ENCODE results near the gene CCT6B. TPM values are rescaled to one million over a fixed set of nuclear protein-coding genes. Genes with fewer than 3 reads are reported as not detected.

The CCT6B gene
- total RNA-seq, 1 experiment from 2014 or later: 1.7 TPM

DNA sequence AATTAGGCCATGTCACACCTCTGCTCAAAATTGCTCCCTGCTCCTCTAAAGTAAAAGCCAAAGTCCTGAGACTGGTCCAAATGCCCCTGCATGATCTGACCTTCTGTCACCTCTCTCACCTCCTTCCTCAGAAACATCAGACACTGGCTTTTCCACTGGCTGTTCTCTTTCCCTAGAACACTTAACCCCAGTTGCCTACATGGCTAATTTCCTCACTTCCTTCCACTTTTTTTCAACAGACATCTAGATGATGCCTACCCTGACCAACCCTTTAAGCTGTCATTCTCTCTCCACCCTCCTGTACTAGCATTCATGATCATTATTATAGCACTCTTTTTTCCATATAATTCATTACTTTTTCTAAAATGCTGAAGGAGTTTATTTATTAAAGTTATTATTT is 31.0 kb downstream of the CCT6B start:
- no peak overlapping the region for H3K9ac ChIP-seq (ENCODE audit: extremely low read depth, insufficient read length, low read length)
- H2AFZ ChIP-seq (ENCODE audit: low read length): no peak overlapping the region
- H4K91ac ChIP-seq (ENCODE audit: insufficient read length, low read depth, low read length): no peak overlapping the region
- H3K23me2 ChIP-seq (ENCODE audit: insufficient read length, low read depth, low read length, poor library complexity, severe bottlenecking): no peaks in the 10 kb centered on the region
- H3K9me3 ChIP-seq (ENCODE audit: control insufficient read depth, low read depth, low read length): no peaks in the 10 kb centered on the region
- Mint-ChIP-seq H3K4me1 (no peaks in the 10 kb centered on the region), H3K9me3 (peaks cover 5 to 7% of the 10 kb centered on the region in 2 experiments; a peak in 4 of 5 replicates), H3K36me3 (ENCODE audit: insufficient read depth in 1 of 3, low read depth in 3 of 3) (no peaks in the 10 kb centered on the region), H3K4me3 (no peak overlapping the region), H3K27me3 (ENCODE audit: low read depth) (peaks cover 9% of the 10 kb centered on the region), H3K27ac (no peak overlapping the region)
- H2AK5ac ChIP-seq (ENCODE audit: insufficient read length, low read length): no peak overlapping the region
- H4K20me1 ChIP-seq (ENCODE audit: control insufficient read depth, insufficient read depth, insufficient read length): no peaks in the 10 kb centered on the region
- no peak overlapping the region for H3K18ac ChIP-seq (ENCODE audit: insufficient read length, low read depth, low read length)
- H3K79me1 ChIP-seq (ENCODE audit: insufficient read depth, low read depth, low read length, poor library complexity, severe bottlenecking): no peaks in the 10 kb centered on the region
- H3K23ac ChIP-seq (ENCODE audit: insufficient read length, low read depth, low read length): no peak overlapping the region
- no peaks in the 10 kb centered on the region; the same call in 1 of the 2 replicates for H3K27me3 ChIP-seq (ENCODE audit: insufficient read depth, low read length)
- H3K4ac ChIP-seq (ENCODE audit: low read depth, low read length): no peak overlapping the region
- no peak overlapping the region for H4K8ac ChIP-seq (replicated peaks; ENCODE audit: insufficient read length, low read depth, low read length)
- H3K4me2 ChIP-seq (ENCODE audit: insufficient read depth, insufficient read length, low read length): no peak overlapping the region
- no peak for DNase-seq
- no peak overlapping the region for H3T11ph ChIP-seq (ENCODE audit: low read length)
- no peak overlapping the region for H3K56ac ChIP-seq (ENCODE audit: insufficient read length, low read depth, low read length)
- no peak overlapping the region for H3K27ac ChIP-seq (ENCODE audit: insufficient read length, low read depth, low read length)
- H2BK20ac ChIP-seq (ENCODE audit: low read depth, low read length, poor library complexity, severe bottlenecking): no peak overlapping the region
- H2BK12ac ChIP-seq (ENCODE audit: insufficient read length, low read depth, low read length): no peak overlapping the region
- H3K79me2 ChIP-seq (ENCODE audit: insufficient read depth, low read length): no peaks in the 10 kb centered on the region
- no peak overlapping the region for H2BK5ac ChIP-seq (ENCODE audit: insufficient read length, low read length)
- H2BK120ac ChIP-seq (ENCODE audit: low read depth, low read length, poor library complexity, severe bottlenecking): no peak overlapping the region
- no peak overlapping the region for H4K5ac ChIP-seq (ENCODE audit: insufficient read length, low read depth, low read length)
- H3K14ac ChIP-seq (ENCODE audit: insufficient read depth, low read length): no peak overlapping the region
- TF ChIP-seq CTCF (conservative IDR thresholded peaks at IDR 0.05): no peak
- H2BK15ac ChIP-seq (ENCODE audit: low read depth, low read length): no peak overlapping the region
- H3K4me1 ChIP-seq (ENCODE audit: insufficient read depth, low read length): no peaks in the 10 kb centered on the region

Data from H9 (cell line).